ENCODE data around the gene SGMS2.

GRCh38 chr4:107908377-107908776 is 83.6 kb downstream of the SGMS2 start:
- no peak for TF ChIP-seq MAX (IDR thresholded peaks at IDR 0.05)
- TF ChIP-seq EP300 (IDR thresholded peaks at IDR 0.05; ENCODE audit: borderline replicate concordance) = no peak
- no peak for TF ChIP-seq TCF12 (IDR thresholded peaks at IDR 0.05; ENCODE audit: low read depth)
- no peak for TF ChIP-seq REST (IDR thresholded peaks at IDR 0.05; ENCODE audit: low read depth)
- TF ChIP-seq YY1 (IDR thresholded peaks at IDR 0.05; ENCODE audit: low read depth) = no peak
- TF ChIP-seq CREB1 (IDR thresholded peaks at IDR 0.05; ENCODE audit: low read depth) = no peak
- no peak for TF ChIP-seq NFIC (IDR thresholded peaks at IDR 0.05)
- no peak for TF ChIP-seq TAF1 (IDR thresholded peaks at IDR 0.05; ENCODE audit: low read depth)
- TF ChIP-seq RAD21 (IDR thresholded peaks at IDR 0.05; ENCODE audit: low read depth) = no peak
- TF ChIP-seq EGR1 (IDR thresholded peaks at IDR 0.05) = no peak
- no peak for TF ChIP-seq FOXM1 (IDR thresholded peaks at IDR 0.05; ENCODE audit: borderline replicate concordance, low read depth)

Data from Ishikawa (cell line).